IMR-90 (cell line): ENCODE data around the gene NOTCH2. TPM values are rescaled to one million over a fixed set of nuclear protein-coding genes. Genes with fewer than 3 reads are reported as not detected.

Source experiments
- ATAC-seq: fragments of 200-7000 bp; cut with Tn5 transposase; 2 replicates; pipeline ENCODE4 v1.9.1; 2020; ENCODE audit warnings: low read depth, mild to moderate bottlenecking, moderate library complexity
- BruUV-seq: library from RNA; stranded (reverse); fragments of 400-500 nt; replicated peaks from 2 replicates; lab custom pipeline; 2021; lab: Mats Ljungman, UMichigan
- CTCF ChIA-PET: fragments of 300-600 bp; formaldehyde crosslinking; extraction: SDS; loops from one replicate; lab custom pipeline; 2021; ENCODE audit warnings: antibody characterized with exemption; lab: Yijun Ruan, JAX
- POLR2A ChIA-PET: fragments of 300-600 bp; sonication (Branson Sonifier 250); formaldehyde crosslinking; loops from one replicate; lab custom pipeline; 2022; ENCODE audit warnings: antibody characterized with exemption; ENCODE audit not compliant: unreplicated experiment; lab: Charles Lee
- DNase-seq: peaks from one replicate; pipeline ENCODE4 v3.0.0; 2013
- H2AFZ ChIP-seq: replicated peaks from 2 replicates; pipeline ENCODE3; 2013; ENCODE audit warnings: low read length, mild to moderate bottlenecking; ENCODE audit not compliant: poor library complexity
- H2AK5ac ChIP-seq: 2 replicates; pipeline ENCODE4 v1.6.1; 2013; ENCODE audit warnings: low read depth, low read length, inconsistent platforms
- H2AK9ac ChIP-seq: replicated peaks from 2 replicates; pipeline ENCODE3; 2013; ENCODE audit warnings: mild to moderate bottlenecking, low read depth, low read length, moderate library complexity; ENCODE audit not compliant: poor library complexity
- H2BK120ac ChIP-seq: 2 replicates; pipeline ENCODE4 v1.6.1; 2013; ENCODE audit warnings: low read depth, low read length, inconsistent platforms
- H2BK15ac ChIP-seq: 3 replicates; pipeline ENCODE4 v1.6.1; 2013; ENCODE audit warnings: low read depth, low read length, inconsistent platforms
- H2BK20ac ChIP-seq: 2 replicates; pipeline ENCODE4 v1.6.1; 2013; ENCODE audit warnings: low read depth, mild to moderate bottlenecking, inconsistent platforms, low read length, moderate library complexity
- H2BK5ac ChIP-seq: 2 replicates; pipeline ENCODE4 v1.6.1; 2013; ENCODE audit warnings: mild to moderate bottlenecking, low read depth, low read length, inconsistent platforms; ENCODE audit not compliant: poor library complexity, severe bottlenecking
- H3K14ac ChIP-seq: replicated peaks from 2 replicates; pipeline ENCODE4 v1.6.1; 2013; ENCODE audit warnings: low read depth, low read length, inconsistent platforms
- H3K18ac ChIP-seq: 2 replicates; pipeline ENCODE4 v1.6.1; 2013; ENCODE audit warnings: low read depth, low read length, control low read depth
- H3K23ac ChIP-seq: 2 replicates; pipeline ENCODE4 v1.6.1; 2013; ENCODE audit warnings: low read depth, low read length, inconsistent platforms
- H3K27ac ChIP-seq: 2 replicates; pipeline ENCODE4 v1.5.1; 2013; ENCODE audit warnings: mild to moderate bottlenecking, control low read depth, low read length; ENCODE audit not compliant: insufficient read depth
- H3K27me3 ChIP-seq: 2 replicates; pipeline ENCODE4 v1.6.1; 2013; ENCODE audit warnings: low read length; ENCODE audit not compliant: control insufficient read depth, insufficient read depth
- H3K36me3 ChIP-seq: 2 replicates; pipeline ENCODE4 v1.6.1; 2013; ENCODE audit warnings: low read length, mixed read lengths; ENCODE audit not compliant: control insufficient read depth, insufficient read depth
- H3K4ac ChIP-seq: 2 replicates; pipeline ENCODE4 v1.6.1; 2013; ENCODE audit warnings: low read depth, low read length, inconsistent platforms
- H3K4me1 ChIP-seq: 2 replicates; pipeline ENCODE4 v1.6.1; 2013; ENCODE audit warnings: low read length, mixed read lengths; ENCODE audit not compliant: control insufficient read depth, insufficient read depth
- H3K4me2 ChIP-seq: 2 replicates; pipeline ENCODE4 v1.6.1; 2013; ENCODE audit warnings: low read depth, mild to moderate bottlenecking, control low read depth, low read length, moderate library complexity
- H3K4me3 ChIP-seq: 2 replicates; pipeline ENCODE4 v1.5.1; 2013; ENCODE audit warnings: low read depth, mild to moderate bottlenecking, control low read depth, low read length, moderate library complexity; ENCODE audit not compliant: insufficient read depth
- H3K56ac ChIP-seq: 2 replicates; pipeline ENCODE4 v1.6.1; 2013; ENCODE audit warnings: low read length, inconsistent platforms; ENCODE audit not compliant: insufficient read depth; ENCODE audit errors: extremely low read depth
- H3K79me1 ChIP-seq, 2 experiments: 2 replicates each; pipeline ENCODE4 v1.6.1; 2013; ENCODE audit warnings: low read length in 2 of 2, inconsistent platforms in 1 of 2, low read depth in 1 of 2
- H3K9ac ChIP-seq: 2 replicates; pipeline ENCODE4 v1.6.1; 2013; ENCODE audit warnings: low read depth, low read length, control low read depth
- H3K9me1 ChIP-seq: 2 replicates; pipeline ENCODE4 v1.6.1; 2013; ENCODE audit warnings: low read length, inconsistent platforms; ENCODE audit not compliant: insufficient read depth
- H3K9me3 ChIP-seq: 2 replicates; pipeline ENCODE4 v1.6.1; 2013; ENCODE audit warnings: low read length; ENCODE audit not compliant: control insufficient read depth, insufficient read depth
- H4K20me1 ChIP-seq: 2 replicates; pipeline ENCODE4 v1.6.1; 2013; ENCODE audit warnings: low read length, inconsistent platforms; ENCODE audit not compliant: insufficient read depth
- H4K5ac ChIP-seq: 2 replicates; pipeline ENCODE4 v1.6.1; 2013; ENCODE audit warnings: mild to moderate bottlenecking, low read depth, low read length, control low read depth
- H4K8ac ChIP-seq, 2 experiments: 2 replicates each; pipeline ENCODE4 v1.6.1; 2013; ENCODE audit warnings: low read depth in 2 of 2, low read length in 2 of 2, control low read depth in 1 of 2, inconsistent platforms in 1 of 2
- H4K91ac ChIP-seq: 2 replicates; pipeline ENCODE4 v1.6.1; 2013; ENCODE audit warnings: low read depth, low read length, inconsistent platforms; ENCODE audit not compliant: insufficient read depth
- CHD1 ChIP-seq: IDR thresholded peaks from 2 replicates; pipeline ENCODE4 v1.6.1; 2012; ENCODE audit warnings: low read depth, low read length, improper control_type of control experiment
- RCOR1 ChIP-seq: IDR thresholded peaks from 2 replicates; pipeline ENCODE4 v1.6.1; 2012; ENCODE audit warnings: mild to moderate bottlenecking, low read length, improper control_type of control experiment; ENCODE audit not compliant: insufficient replicate concordance
- SMC3 ChIP-seq: fragments of 150-350 bp; IDR thresholded peaks from 2 replicates; pipeline ENCODE4 v1.6.1; 2016; ENCODE audit warnings: low read depth, mild to moderate bottlenecking, antibody characterized with exemption, low read length, moderate library complexity
- WGBS, 2 experiments: methylation state at CpG; one replicate each; pipeline versions ENCODE4 v1.1.5 to v1.1.7; 2013; ENCODE audit warnings: missing lambda C conversion rate in 2 of 2; ENCODE audit not compliant: insufficient read length in 1 of 2; ENCODE audit errors: extremely low coverage in 2 of 2; 5-methylcytosine and 5-hydroxymethylcytosine counted together
- dilution Hi-C: fragments of 300-500 bp; cut with HindIII; formaldehyde crosslinking; loops from one replicate; pipeline ENCODE4 v1.14.3; 2018; ENCODE audit warnings: low sequenced_read_pairs; ENCODE audit not compliant: unreplicated experiment
- in situ Hi-C: fragments of 300-500 bp; cut with MboI; formaldehyde crosslinking; loops from 3 replicates; pipeline ENCODE4 v1.14.3; 2019; ENCODE audit warnings: low sequenced_read_pairs, inconsistent platforms, mixed read lengths
- intact Hi-C: fragments of 100-400 bp; cut with micrococcal nuclease; formaldehyde crosslinking; loops from 2 replicates; pipeline ENCODE4 v1.10.0; 2022
- polyA plus RNA-seq, 3 experiments: library from polyadenylated mRNA; depleted of rRNA; stranded (reverse); fragments of >200 nt; gene quantifications; 2 replicates each; pipeline ENCODE4 v1.2.3, GENCODE V29; 2012; ENCODE audit warnings: low replicate concordance in 1 of 3
- total RNA-seq: library from RNA; depleted of rRNA; stranded (reverse); fragments of >200 nt; gene quantifications from 2 replicates; pipeline ENCODE4 v1.2.3, GENCODE V29; 2012
- TF ChIP-seq, protein P1 (sequence below): fragments of 150-350 bp; IDR thresholded peaks from 2 replicates; pipeline ENCODE4 v1.6.1; 2016; ENCODE audit warnings: low read depth, mild to moderate bottlenecking, low read length, moderate library complexity, borderline replicate concordance
- TF ChIP-seq, protein P2 (sequence below): fragments of 150-350 bp; IDR thresholded peaks from 2 replicates; pipeline ENCODE4 v1.6.1; 2017; ENCODE audit warnings: mild to moderate bottlenecking, antibody characterized with exemption, low read length, low read depth

Gene NOTCH2
- total and polyA plus RNA-seq, 2 of the 4 experiments (the other 2 are of a cell fraction), result 40.4 to 131 TPM

DNA sequence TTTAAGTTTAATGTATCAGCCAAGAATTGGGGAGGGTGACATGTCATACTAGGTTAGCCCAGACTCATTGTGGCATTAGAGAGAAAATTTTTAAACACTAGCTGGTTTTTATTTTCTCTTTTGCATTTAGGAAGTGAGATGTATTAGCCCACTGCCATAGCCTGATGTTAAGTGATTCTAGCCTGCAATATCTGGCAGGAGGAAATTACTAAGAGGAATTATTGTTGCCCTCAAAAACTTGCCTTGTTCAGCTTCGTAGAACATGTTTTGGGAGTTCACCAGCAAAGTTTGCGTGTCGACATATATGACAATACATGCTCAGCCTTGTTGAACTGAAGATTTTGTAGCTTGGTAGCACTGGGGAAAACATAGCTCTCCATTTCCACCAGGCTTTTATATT lies 185.6 kb downstream of the NOTCH2 start:
- H3K14ac ChIP-seq, result no peak overlapping the region
- no peak overlapping the region for H4K5ac ChIP-seq
- H3K23ac ChIP-seq, result no peak overlapping the region
- ChIA-PET CTCF (interaction anchor here (1.3 to 1.8 kb wide), 4 partner anchors 10 to 14 kb away, joined by 3 to 6 read pairs (median 4); no protein-coding TSS in a partner anchor), POLR2A (no interaction called here)
- no peak overlapping the region for H3K4ac ChIP-seq
- no peaks in the 10 kb centered on the region for H4K20me1 ChIP-seq
- no peak overlapping the region for H2AK9ac ChIP-seq
- H3K56ac ChIP-seq, result no peak overlapping the region
- TF ChIP-seq SMC3 (no peak), CHD1 (no peak), RCOR1 (no peak)
- TF ChIP-seq, protein P1, sequence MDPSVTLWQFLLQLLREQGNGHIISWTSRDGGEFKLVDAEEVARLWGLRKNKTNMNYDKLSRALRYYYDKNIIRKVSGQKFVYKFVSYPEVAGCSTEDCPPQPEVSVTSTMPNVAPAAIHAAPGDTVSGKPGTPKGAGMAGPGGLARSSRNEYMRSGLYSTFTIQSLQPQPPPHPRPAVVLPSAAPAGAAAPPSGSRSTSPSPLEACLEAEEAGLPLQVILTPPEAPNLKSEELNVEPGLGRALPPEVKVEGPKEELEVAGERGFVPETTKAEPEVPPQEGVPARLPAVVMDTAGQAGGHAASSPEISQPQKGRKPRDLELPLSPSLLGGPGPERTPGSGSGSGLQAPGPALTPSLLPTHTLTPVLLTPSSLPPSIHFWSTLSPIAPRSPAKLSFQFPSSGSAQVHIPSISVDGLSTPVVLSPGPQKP, result no peak
- TF ChIP-seq, protein P2, sequence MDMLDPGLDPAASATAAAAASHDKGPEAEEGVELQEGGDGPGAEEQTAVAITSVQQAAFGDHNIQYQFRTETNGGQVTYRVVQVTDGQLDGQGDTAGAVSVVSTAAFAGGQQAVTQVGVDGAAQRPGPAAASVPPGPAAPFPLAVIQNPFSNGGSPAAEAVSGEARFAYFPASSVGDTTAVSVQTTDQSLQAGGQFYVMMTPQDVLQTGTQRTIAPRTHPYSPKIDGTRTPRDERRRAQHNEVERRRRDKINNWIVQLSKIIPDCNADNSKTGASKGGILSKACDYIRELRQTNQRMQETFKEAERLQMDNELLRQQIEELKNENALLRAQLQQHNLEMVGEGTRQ, result no peak
- no peak overlapping the region for H3K9ac ChIP-seq
- H3K4me3 ChIP-seq, result no peak overlapping the region
- H2BK15ac ChIP-seq, result no peak overlapping the region
- WGBS, 2 experiments, result no CpG with 5 or more reads among the region's 3 CpGs
- no peaks in the 10 kb centered on the region for H3K9me1 ChIP-seq
- no peak overlapping the region; the same call in 1 of the 2 replicates for H2AK5ac ChIP-seq
- H2AFZ ChIP-seq, result no peak overlapping the region
- H3K27ac ChIP-seq, result no peak overlapping the region
- no peaks in the 10 kb centered on the region for H3K36me3 ChIP-seq
- BruUV-seq, result no TSS peak
- no peak overlapping the region for H4K91ac ChIP-seq
- in situ Hi-C loops (no loop called here), dilution Hi-C loops (no loop called here), intact Hi-C loops (no loop called here)
- ATAC-seq, result no peak
- H3K27me3 ChIP-seq, result peaks cover 2% of the 10 kb centered on the region; the same call in 1 of the 2 replicates
- H2BK20ac ChIP-seq, result no peak overlapping the region
- H3K4me2 ChIP-seq, result no peak overlapping the region
- H3K18ac ChIP-seq, result no peak overlapping the region
- H2BK120ac ChIP-seq, result no peak overlapping the region
- no peak for DNase-seq
- peaks cover 4% of the 10 kb centered on the region for H3K9me3 ChIP-seq
- H4K8ac ChIP-seq, result no peak overlapping the region
- H3K79me1 ChIP-seq, result no peaks in the 10 kb centered on the region
- H3K4me1 ChIP-seq, result peaks cover 2% of the 10 kb centered on the region
- H2BK5ac ChIP-seq, result no peak overlapping the region
